Measurements from ENCODE around the gene FOXL1.

The FOXL1 gene

GRCh38 chr16:86547286-86547685 lies 31.1 kb upstream of the FOXL1 start:
- no peak for TF ChIP-seq CTCF (IDR thresholded peaks at IDR 0.05; ENCODE audit: low read depth, low read length)
- no peak overlapping the region for H3K4me3 ChIP-seq (replicated peaks in 1 of 2; ENCODE audit: low read depth in 2 of 2, low read length in 2 of 2)
- no peak for DNase-seq (ENCODE audit: low read depth in 2 of 2)

GRCh38 chr16:86549076-86549892 lies 29.1 kb upstream of the FOXL1 start:
- no peak overlapping the region for H3K4me3 ChIP-seq (replicated peaks in 1 of 2; ENCODE audit: low read depth in 2 of 2, low read length in 2 of 2)
- no peak for DNase-seq (ENCODE audit: low read depth in 2 of 2)
- TF ChIP-seq CTCF (IDR thresholded peaks at IDR 0.05; ENCODE audit: low read depth, low read length): no peak

DNA sequence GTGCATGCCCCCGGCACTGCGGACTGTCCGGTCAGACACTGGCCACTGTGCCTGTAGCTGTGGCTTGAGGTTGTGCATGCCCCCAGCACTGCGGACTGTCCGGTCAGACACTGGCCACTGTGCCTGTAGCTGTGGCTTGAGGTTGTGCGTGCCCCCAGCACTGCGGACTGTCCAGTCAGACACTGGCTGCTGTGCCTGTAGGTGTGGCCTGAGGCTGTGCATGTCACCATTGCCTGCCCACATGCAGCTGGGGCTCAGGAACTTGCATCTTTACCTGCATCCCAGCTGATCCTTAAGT lies 28.5 kb upstream of the FOXL1 start:
- DNase-seq (ENCODE audit: low read depth in 2 of 2): no peak
- TF ChIP-seq CTCF (IDR thresholded peaks at IDR 0.05; ENCODE audit: low read depth, low read length): no peak
- H3K4me3 ChIP-seq (replicated peaks in 1 of 2; ENCODE audit: low read depth in 2 of 2, low read length in 2 of 2): no peak overlapping the region

DNA sequence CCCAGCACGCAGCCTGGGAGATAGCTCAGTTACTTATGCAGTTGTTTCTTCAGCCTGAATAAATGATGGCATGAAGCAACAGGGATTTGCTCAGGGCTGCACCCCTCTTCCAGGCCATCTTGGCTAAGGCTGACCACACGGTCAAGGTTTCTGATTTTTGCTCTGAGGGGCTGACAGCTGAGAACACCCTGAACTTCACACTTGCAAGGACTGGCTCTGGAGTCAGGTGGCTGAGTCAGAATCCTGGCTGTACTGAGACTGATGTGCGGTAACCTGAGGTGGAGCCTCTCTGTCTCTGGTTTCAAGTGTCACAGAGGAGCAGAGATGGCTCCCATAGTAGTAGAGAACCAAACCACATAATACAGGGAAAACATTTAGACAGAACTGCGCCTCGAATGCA lies 28.1 kb upstream of the FOXL1 start:
- no peak overlapping the region for H3K4me3 ChIP-seq (replicated peaks in 1 of 2; ENCODE audit: low read depth in 2 of 2, low read length in 2 of 2)
- DNase-seq (ENCODE audit: low read depth in 2 of 2): no peak
- no peak for TF ChIP-seq CTCF (IDR thresholded peaks at IDR 0.05; ENCODE audit: low read depth, low read length)

GRCh38 chr16:86553356-86553755 lies 25.0 kb upstream of the FOXL1 start:
- DNase-seq (ENCODE audit: low read depth in 2 of 2): no peak
- TF ChIP-seq CTCF (IDR thresholded peaks at IDR 0.05; ENCODE audit: low read depth, low read length): no peak
- H3K4me3 ChIP-seq (replicated peaks in 1 of 2; ENCODE audit: low read depth in 2 of 2, low read length in 2 of 2): no peak overlapping the region

DNA sequence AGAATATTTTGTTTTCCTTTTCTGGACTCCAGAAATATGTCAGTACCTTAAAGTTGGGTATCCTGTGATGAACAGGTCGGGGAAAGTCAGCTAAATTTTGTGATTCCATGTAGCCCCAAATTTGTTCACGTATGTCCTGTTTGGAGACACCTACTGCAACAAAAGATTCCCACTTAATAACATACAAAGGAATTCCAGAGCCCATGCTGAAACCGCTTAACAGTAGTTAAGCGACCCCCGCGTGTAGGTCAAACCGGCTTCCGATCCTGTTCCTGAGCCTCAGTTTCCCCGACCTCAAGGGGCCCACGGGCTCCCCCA lies 23.8 kb upstream of the FOXL1 start:
- H3K4me3 ChIP-seq (replicated peaks in 1 of 2; ENCODE audit: low read depth in 2 of 2, low read length in 2 of 2): peak overlapping the region; percentile 89 to 98
- no peak for DNase-seq (ENCODE audit: low read depth in 2 of 2)
- TF ChIP-seq CTCF (IDR thresholded peaks at IDR 0.05; ENCODE audit: low read depth, low read length): no peak
